Left lung (tissue), 10 donors: ENCODE measurements around the gene PHACTR1. TPM values are rescaled to one million over a fixed set of nuclear protein-coding genes. Genes with fewer than 3 reads are reported as not detected.
"Not testable (repeated sequence)": the region's sequence is repeated elsewhere in the genome, so short reads cannot be mapped to it uniquely, and the experiment has no call there.

Experiments
- ATAC-seq: fragments of 200-7000 bp; cut with Tn5 transposase; one replicate; pipeline ENCODE4 v1.9.1; 2020; ENCODE audit warnings: moderate library complexity
- DNase-seq, 4 donors: peaks; one replicate each; pipeline ENCODE4 v3.0.0-alpha.2; 2013 to 2020
- H3K27ac ChIP-seq, 2 donors: fragments of 200-600 bp; sonication (generic) in 1 of 2; one replicate each; pipeline versions ENCODE4 v1.5.0 to v1.8.0; 2020 to 2021
- H3K27me3 ChIP-seq, 2 donors: fragments of 200-600 bp; sonication (generic) in 1 of 2; one replicate each; pipeline versions ENCODE4 v1.5.0 to v1.8.0; 2020 to 2021
- H3K36me3 ChIP-seq, 2 donors: fragments of 200-600 bp; sonication (generic) in 1 of 2; one replicate each; pipeline versions ENCODE4 v1.5.0 to v1.8.0; 2020 to 2021
- H3K4me1 ChIP-seq, 2 donors: fragments of 200-600 bp; one replicate each; pipeline ENCODE4 v1.8.0; 2021
- H3K4me3 ChIP-seq, 2 donors: fragments of 200-600 bp; sonication (generic) in 1 of 2; one replicate each; pipeline versions ENCODE4 v1.5.0 to v1.8.0; 2020 to 2021; ENCODE audit warnings: mild to moderate bottlenecking in 1 of 2
- H3K9me3 ChIP-seq, 2 donors: fragments of 200-600 bp; sonication (generic) in 1 of 2; one replicate each; pipeline versions ENCODE4 v1.5.0 to v1.8.0; 2020 to 2021
- CTCF ChIP-seq, 2 donors: fragments of 200-600 bp; sonication (generic) in 1 of 2; IDR thresholded peaks; one replicate each; pipeline versions ENCODE4 v1.5.0 to v1.8.0; 2021; ENCODE audit warnings: antibody characterized with exemption in 2 of 2
- intact Hi-C, 2 donors: fragments of 100-400 bp; cut with DNase I; formaldehyde crosslinking; loops; one replicate each; pipeline versions ENCODE4 v1.11.2 to v1.14.2; 2022
- polyA plus RNA-seq, 6 donors: library from polyadenylated mRNA; unstranded; fragments of 120-200 nt; gene quantifications; one replicate each; pipeline ENCODE4 v1.2.1, GENCODE V29; 2013; ENCODE audit not compliant: insufficient read length in 6 of 6
- total RNA-seq, 2 donors: library from RNA; stranded (reverse); fragmentation: NEBNext Ultra II Directional; extraction: Animal tissue kit (Norgen Biotek cat#: 25700); gene quantifications; one replicate each; pipeline ENCODE4 v1.2.1, GENCODE V29; 2021
- donor health status: DM: no; HTN: yes; CAD: no.
- donor health status: DM: no; HTN: no; CAD: no.

PHACTR1 gene
- total and polyA plus RNA-seq, 8 donors, result 12.1 to 53.3 (median 15.8) TPM

- TF ChIP-seq CTCF (IDR thresholded peaks at IDR 0.05), result no peak
- Histone ChIP-seq H3K4me1 (peaks cover 0 to 3% of the 10 kb centered on the region in 2 donors), H3K36me3 (no peaks in the 10 kb centered on the region), H3K9me3 (no peaks in the 10 kb centered on the region), H3K4me3 (no peak overlapping the region), H3K27ac (no peak overlapping the region), H3K27me3 (no peaks in the 10 kb centered on the region)
- ATAC-seq (no peak), DNase-seq (no peak)
- intact Hi-C loops, result no loop called here
Measured at GRCh38 chr6:13124131-13124530, 407.6 kb downstream of the PHACTR1 start.

GRCh38 chr6:13125841-13126240 lies 409.3 kb downstream of the PHACTR1 start:
- ATAC-seq (no peak), DNase-seq (no peak)
- no peaks in the 10 kb centered on the region for H3K9me3 ChIP-seq
- H3K36me3 ChIP-seq, result no peaks in the 10 kb centered on the region
- intact Hi-C loops, result no loop called here
- H3K27me3 ChIP-seq, result no peaks in the 10 kb centered on the region
- no peak overlapping the region for H3K27ac ChIP-seq
- TF ChIP-seq CTCF (IDR thresholded peaks at IDR 0.05), result no peak
- peaks cover 0 to 3% of the 10 kb centered on the region in 2 donors for H3K4me1 ChIP-seq
- H3K4me3 ChIP-seq, result no peak overlapping the region

GRCh38 chr6:13131935-13132661 lies 415.5 kb downstream of the PHACTR1 start:
- no peak for TF ChIP-seq CTCF (IDR thresholded peaks at IDR 0.05)
- Histone ChIP-seq H3K27ac (no peak overlapping the region), H3K4me3 (no peak overlapping the region), H3K36me3 (no peaks in the 10 kb centered on the region), H3K27me3 (no peaks in the 10 kb centered on the region), H3K4me1 (no peaks in the 10 kb centered on the region), H3K9me3 (no peaks in the 10 kb centered on the region)
- intact Hi-C loops, result no loop called here
- ATAC-seq (no peak), DNase-seq (no peak)

GRCh38 chr6:13133894-13134293 lies 417.3 kb downstream of the PHACTR1 start:
- H3K4me1 ChIP-seq, H3K9me3 ChIP-seq, intact Hi-C loops, ATAC-seq, H3K36me3 ChIP-seq, H3K27ac ChIP-seq, H3K4me3 ChIP-seq, H3K27me3 ChIP-seq: not testable (repeated sequence)
- peak in 1 of 4 donors; percentile 53 for DNase-seq

GRCh38 chr6:13135152-13135551 lies 418.6 kb downstream of the PHACTR1 start:
- no peaks in the 10 kb centered on the region for H3K36me3 ChIP-seq
- DNase-seq, result no peak
- no peak overlapping the region for H3K27ac ChIP-seq
- H3K4me3 ChIP-seq, result no peak overlapping the region
- ATAC-seq, result no peak
- H3K4me1 ChIP-seq, result no peaks in the 10 kb centered on the region
- intact Hi-C loops, result no loop called here
- no peak for TF ChIP-seq CTCF (IDR thresholded peaks at IDR 0.05)
- H3K9me3 ChIP-seq, result no peaks in the 10 kb centered on the region
- H3K27me3 ChIP-seq, result no peaks in the 10 kb centered on the region

GRCh38 chr6:13139119-13139518 lies 422.6 kb downstream of the PHACTR1 start:
- H3K4me3 ChIP-seq, result no peak overlapping the region
- ATAC-seq, result no peak
- H3K36me3 ChIP-seq, result no peaks in the 10 kb centered on the region
- no peak overlapping the region for H3K27ac ChIP-seq
- intact Hi-C loops, result no loop called here
- no peaks in the 10 kb centered on the region for H3K27me3 ChIP-seq
- no peak for DNase-seq
- H3K4me1 ChIP-seq, result no peaks in the 10 kb centered on the region
- no peaks in the 10 kb centered on the region for H3K9me3 ChIP-seq
- no peak for TF ChIP-seq CTCF (IDR thresholded peaks at IDR 0.05)
